ENCODE measurements around the gene UPB1. TPM values are rescaled to one million over a fixed set of nuclear protein-coding genes. Genes with fewer than 3 reads are reported as not detected.

UPB1 gene
- total and polyA plus RNA-seq, 9 of the 15 experiments (the other 6 are each of a cell fraction or from before 2014, with no cell fraction given) = 0.06 to 0.11 TPM; not detected in 7

DNA sequence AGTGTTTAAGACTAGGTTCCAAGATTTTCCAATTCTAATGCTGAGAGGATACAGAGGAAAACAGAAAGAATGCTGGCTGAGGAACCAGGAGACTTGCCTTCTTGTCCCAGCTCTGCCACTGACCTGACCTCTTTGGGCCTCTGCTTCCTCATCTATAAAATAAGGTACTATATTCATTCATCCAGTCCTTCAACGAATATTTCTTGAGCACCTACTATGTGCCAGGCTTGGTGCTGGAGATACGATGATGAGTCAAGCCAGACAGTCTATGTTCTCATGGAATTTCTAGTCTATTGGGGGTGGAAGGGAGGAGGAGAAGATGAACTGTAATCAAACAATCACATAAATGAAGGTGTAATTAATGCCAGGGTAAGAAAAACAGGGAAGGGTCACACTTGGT, 27.8 kb upstream of the UPB1 start:
- intact Hi-C loops (cut with micrococcal nuclease) (no loop called here), in situ Hi-C loops (cut with MboI) (no loop called here)
- peaks cover 0 to 12% of the 10 kb centered on the region in 2 experiments; a peak in 1 of 5 replicates for H3K4me1 ChIP-seq (replicated peaks in 1 of 2; ENCODE audit: control insufficient read depth in 2 of 2, insufficient read depth in 2 of 2, low read length in 2 of 2)
- FAIRE-seq = no peak
- no TSS peak for BruUV-seq (replicated peaks)
- no peak for ATAC-seq
- H3K4me2 ChIP-seq (ENCODE audit: insufficient read depth, low read length) = no peak overlapping the region
- H2AFZ ChIP-seq (ENCODE audit: low read depth, low read length) = peak overlapping the region; percentile 50; the same call in 1 of the 2 replicates
- 39% methylated on average over 2 of the region's 2 CpGs for WGBS (ENCODE audit: insufficient coverage, low coverage, missing lambda C conversion rate)
- no peaks in the 10 kb centered on the region for H3K9me3 ChIP-seq (replicated peaks; ENCODE audit: control insufficient read depth, insufficient read depth, low read depth, low read length)
- DNase-seq (ENCODE audit: extremely low read depth in 1 of 4, low spot score in 3 of 4) = no peak
- H3K36me3 ChIP-seq (ENCODE audit: control insufficient read depth, insufficient read depth, low read length) = no peaks in the 10 kb centered on the region
- no peak overlapping the region for H3K27ac ChIP-seq (ENCODE audit: extremely low read depth, low read depth, low read length)
- TF ChIP-seq, protein P1, sequence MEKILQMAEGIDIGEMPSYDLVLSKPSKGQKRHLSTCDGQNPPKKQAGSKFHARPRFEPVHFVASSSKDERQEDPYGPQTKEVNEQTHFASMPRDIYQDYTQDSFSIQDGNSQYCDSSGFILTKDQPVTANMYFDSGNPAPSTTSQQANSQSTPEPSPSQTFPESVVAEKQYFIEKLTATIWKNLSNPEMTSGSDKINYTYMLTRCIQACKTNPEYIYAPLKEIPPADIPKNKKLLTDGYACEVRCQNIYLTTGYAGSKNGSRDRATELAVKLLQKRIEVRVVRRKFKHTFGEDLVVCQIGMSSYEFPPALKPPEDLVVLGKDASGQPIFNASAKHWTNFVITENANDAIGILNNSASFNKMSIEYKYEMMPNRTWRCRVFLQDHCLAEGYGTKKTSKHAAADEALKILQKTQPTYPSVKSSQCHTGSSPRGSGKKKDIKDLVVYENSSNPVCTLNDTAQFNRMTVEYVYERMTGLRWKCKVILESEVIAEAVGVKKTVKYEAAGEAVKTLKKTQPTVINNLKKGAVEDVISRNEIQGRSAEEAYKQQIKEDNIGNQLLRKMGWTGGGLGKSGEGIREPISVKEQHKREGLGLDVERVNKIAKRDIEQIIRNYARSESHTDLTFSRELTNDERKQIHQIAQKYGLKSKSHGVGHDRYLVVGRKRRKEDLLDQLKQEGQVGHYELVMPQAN (IDR thresholded peaks at IDR 0.05; ENCODE audit: borderline replicate concordance) = no peak
- TF ChIP-seq ZBTB7A (IDR thresholded peaks at IDR 0.05; ENCODE audit: borderline replicate concordance, control insufficient read depth, low read depth, low read length) = no peak
- TF ChIP-seq RFX5 (IDR thresholded peaks at IDR 0.05; ENCODE audit: low read depth, low read length) = no peak
- no peak for TF ChIP-seq HOXB6 (CRISPR knock-in tag; IDR thresholded peaks at IDR 0.05; ENCODE audit: borderline replicate concordance)
- TF ChIP-seq ZKSCAN1 (IDR thresholded peaks at IDR 0.05; ENCODE audit: low read depth, low read length) = peak; percentile 92
- no peaks in the 10 kb centered on the region for H3K79me2 ChIP-seq (ENCODE audit: control insufficient read depth, insufficient read depth, low read length)
- no peak overlapping the region for H3K9ac ChIP-seq (ENCODE audit: insufficient read depth in 1 of 2, low read depth in 2 of 2, low read length in 2 of 2)
- no peaks in the 10 kb centered on the region for H3K27me3 ChIP-seq (ENCODE audit: control insufficient read depth in 2 of 2, insufficient read depth in 2 of 2, low read length in 2 of 2)
- no peak overlapping the region for H3K4me3 ChIP-seq
- POLR2A ChIA-PET = no interaction called here
- CTCF ChIA-PET (ENCODE audit: low intra/inter-chr PET ratio) = no interaction called here
- no peaks in the 10 kb centered on the region for H3K9me1 ChIP-seq (ENCODE audit: control insufficient read depth, insufficient read depth, low read length)
- H4K20me1 ChIP-seq (replicated peaks; ENCODE audit: control insufficient read depth, insufficient read depth, low read length) = no peaks in the 10 kb centered on the region

Measured in K562 (cell line).